H9 (cell line): ENCODE results near the gene CCDC157. TPM values are rescaled to one million over a fixed set of nuclear protein-coding genes. Genes with fewer than 3 reads are reported as not detected.

Experiments
- DNase-seq: peaks from one replicate; pipeline ENCODE4 v3.0.0-alpha.2; 2017
- H2AFZ ChIP-seq: one replicate; pipeline ENCODE4 v1.6.1; 2013; ENCODE audit warnings: mild to moderate bottlenecking, low read length, control low read depth, moderate library complexity
- H2AK5ac ChIP-seq: 2 replicates; pipeline ENCODE4 v1.6.1; 2013; ENCODE audit warnings: low read length, control low read depth, mixed read lengths; ENCODE audit not compliant: insufficient read length
- H2BK120ac ChIP-seq: one replicate; pipeline ENCODE4 v1.6.1; 2013; ENCODE audit warnings: low read depth, mild to moderate bottlenecking, low read length, control low read depth, inconsistent platforms; ENCODE audit not compliant: poor library complexity, severe bottlenecking
- H2BK12ac ChIP-seq: 2 replicates; pipeline ENCODE4 v1.6.1; 2013; ENCODE audit warnings: low read length, control low read depth, mixed read lengths, low read depth; ENCODE audit not compliant: insufficient read length
- H2BK15ac ChIP-seq: 2 replicates; pipeline ENCODE4 v1.6.1; 2013; ENCODE audit warnings: low read depth, low read length, control low read depth
- H2BK20ac ChIP-seq: one replicate; pipeline ENCODE4 v1.6.1; 2013; ENCODE audit warnings: low read depth, mild to moderate bottlenecking, low read length, control low read depth, inconsistent platforms; ENCODE audit not compliant: poor library complexity, severe bottlenecking
- H2BK5ac ChIP-seq: 2 replicates; pipeline ENCODE4 v1.6.1; 2013; ENCODE audit warnings: low read length, control low read depth, mixed read lengths; ENCODE audit not compliant: insufficient read length
- H3K14ac ChIP-seq: 2 replicates; pipeline ENCODE4 v1.6.1; 2013; ENCODE audit warnings: low read length, control low read depth; ENCODE audit not compliant: insufficient read depth
- H3K18ac ChIP-seq: 2 replicates; pipeline ENCODE4 v1.6.1; 2013; ENCODE audit warnings: low read depth, mild to moderate bottlenecking, mixed read lengths, low read length, control low read depth; ENCODE audit not compliant: insufficient read length
- H3K23ac ChIP-seq: 2 replicates; pipeline ENCODE4 v1.6.1; 2013; ENCODE audit warnings: low read length, control low read depth, mixed read lengths, low read depth; ENCODE audit not compliant: insufficient read length
- H3K23me2 ChIP-seq: 2 replicates; pipeline ENCODE4 v1.6.1; 2013; ENCODE audit warnings: low read depth, mild to moderate bottlenecking, mixed read lengths, low read length, control low read depth; ENCODE audit not compliant: insufficient read length, poor library complexity, severe bottlenecking
- H3K27ac ChIP-seq: 2 replicates; pipeline ENCODE4 v1.5.1; 2013; ENCODE audit warnings: low read length, control low read depth, mixed read lengths, low read depth; ENCODE audit not compliant: insufficient read length
- H3K27me3 ChIP-seq: 2 replicates; pipeline ENCODE4 v1.6.1; 2013; ENCODE audit warnings: low read length, control low read depth, inconsistent platforms; ENCODE audit not compliant: insufficient read depth
- H3K4ac ChIP-seq: 2 replicates; pipeline ENCODE4 v1.6.1; 2013; ENCODE audit warnings: low read depth, mild to moderate bottlenecking, control low read depth, inconsistent platforms, low read length, moderate library complexity
- H3K4me1 ChIP-seq: 2 replicates; pipeline ENCODE4 v1.6.1; 2013; ENCODE audit warnings: low read length, control low read depth, inconsistent platforms; ENCODE audit not compliant: insufficient read depth
- H3K4me2 ChIP-seq: 2 replicates; pipeline ENCODE4 v1.6.1; 2013; ENCODE audit warnings: low read length, control low read depth, mixed read lengths; ENCODE audit not compliant: insufficient read length, insufficient read depth
- H3K56ac ChIP-seq: 2 replicates; pipeline ENCODE4 v1.6.1; 2013; ENCODE audit warnings: low read depth, mild to moderate bottlenecking, mixed read lengths, low read length, control low read depth; ENCODE audit not compliant: insufficient read length
- H3K79me1 ChIP-seq: 2 replicates; pipeline ENCODE4 v1.6.1; 2013; ENCODE audit warnings: low read depth, mild to moderate bottlenecking, moderate library complexity, low read length, control low read depth, inconsistent platforms; ENCODE audit not compliant: insufficient read depth, poor library complexity, severe bottlenecking
- H3K79me2 ChIP-seq: 2 replicates; pipeline ENCODE4 v1.6.1; 2013; ENCODE audit warnings: low read length, control low read depth, inconsistent platforms; ENCODE audit not compliant: insufficient read depth
- H3K9ac ChIP-seq: 2 replicates; pipeline ENCODE4 v1.6.1; 2013; ENCODE audit warnings: low read length, control low read depth, mixed read lengths; ENCODE audit not compliant: insufficient read length; ENCODE audit errors: extremely low read depth
- H3K9me3 ChIP-seq: one replicate; pipeline ENCODE4 v1.6.1; 2013; ENCODE audit warnings: low read depth, low read length, inconsistent platforms; ENCODE audit not compliant: control insufficient read depth
- H3T11ph ChIP-seq: one replicate; pipeline ENCODE4 v1.6.1; 2013; ENCODE audit warnings: mild to moderate bottlenecking, low read length, control low read depth, inconsistent platforms
- H4K20me1 ChIP-seq: one replicate; pipeline ENCODE4 v1.6.1; 2013; ENCODE audit not compliant: control insufficient read depth, insufficient read length, insufficient read depth
- H4K5ac ChIP-seq: 2 replicates; pipeline ENCODE4 v1.6.1; 2013; ENCODE audit warnings: low read depth, mild to moderate bottlenecking, mixed read lengths, low read length, control low read depth; ENCODE audit not compliant: insufficient read length
- H4K8ac ChIP-seq: replicated peaks from 2 replicates; pipeline ENCODE4 v1.6.1; 2013; ENCODE audit warnings: low read length, control low read depth, mixed read lengths, low read depth; ENCODE audit not compliant: insufficient read length
- H4K91ac ChIP-seq: 2 replicates; pipeline ENCODE4 v1.6.1; 2013; ENCODE audit warnings: low read depth, mild to moderate bottlenecking, moderate library complexity, mixed read lengths, low read length, control low read depth; ENCODE audit not compliant: insufficient read length
- H3K27ac Mint-ChIP-seq, 3 experiments: 2 replicates in 2 of 3; 3 replicates in 1 of 3; pipeline ENCODE4 v1.8.0; 2020 to 2021; ENCODE audit warnings: mixed read lengths in 3 of 3, mild to moderate bottlenecking in 1 of 3, moderate library complexity in 1 of 3
- H3K27me3 Mint-ChIP-seq: 2 replicates; pipeline ENCODE4 v1.8.0; 2021; ENCODE audit warnings: low read depth, mild to moderate bottlenecking, moderate library complexity, mixed read lengths
- H3K36me3 Mint-ChIP-seq, 3 experiments: 2 replicates in 2 of 3; 3 replicates in 1 of 3; pipeline ENCODE4 v1.8.0; 2020 to 2021; ENCODE audit warnings: low read depth in 3 of 3, mixed read lengths in 3 of 3; ENCODE audit not compliant: insufficient read depth in 1 of 3
- H3K4me1 Mint-ChIP-seq, 2 experiments: 2 replicates each; pipeline ENCODE4 v1.8.0; 2020; ENCODE audit warnings: mixed read lengths in 2 of 2
- H3K4me3 Mint-ChIP-seq, 2 experiments: 2 replicates in 1 of 2; 3 replicates in 1 of 2; pipeline ENCODE4 v1.8.0; 2020 to 2021; ENCODE audit warnings: mild to moderate bottlenecking in 2 of 2, mixed read lengths in 2 of 2, moderate library complexity in 1 of 2
- H3K9me3 Mint-ChIP-seq, 2 experiments: 2 replicates in 1 of 2; 3 replicates in 1 of 2; pipeline ENCODE4 v1.8.0; 2020; ENCODE audit warnings: mild to moderate bottlenecking in 2 of 2, mixed read lengths in 2 of 2, moderate library complexity in 1 of 2
- WGBS: extraction: QIAGEN DNeasy Blood & Tissue Kit; methylation state at CpG from one replicate; pipeline ENCODE4 v1.1.7; 2013; ENCODE audit warnings: missing lambda C conversion rate, low lambda C conversion rate, mixed read lengths; ENCODE audit not compliant: insufficient read length; ENCODE audit errors: extremely low coverage; 5-methylcytosine and 5-hydroxymethylcytosine counted together
- total RNA-seq: library from RNA; stranded (reverse); gene quantifications from 2 replicates; pipeline ENCODE4 v1.2.1, GENCODE V29; 2021
- TF ChIP-seq, protein P1 (sequence below): fragments of 200-600 bp; sonication (generic); conservative IDR thresholded peaks from 3 replicates; pipeline ENCODE4 v1.8.0; 2021; ENCODE audit warnings: antibody characterized with exemption, mild to moderate bottlenecking

Gene CCDC157
- total RNA-seq, 1 experiment from 2014 or later = 4.3 TPM

DNA sequence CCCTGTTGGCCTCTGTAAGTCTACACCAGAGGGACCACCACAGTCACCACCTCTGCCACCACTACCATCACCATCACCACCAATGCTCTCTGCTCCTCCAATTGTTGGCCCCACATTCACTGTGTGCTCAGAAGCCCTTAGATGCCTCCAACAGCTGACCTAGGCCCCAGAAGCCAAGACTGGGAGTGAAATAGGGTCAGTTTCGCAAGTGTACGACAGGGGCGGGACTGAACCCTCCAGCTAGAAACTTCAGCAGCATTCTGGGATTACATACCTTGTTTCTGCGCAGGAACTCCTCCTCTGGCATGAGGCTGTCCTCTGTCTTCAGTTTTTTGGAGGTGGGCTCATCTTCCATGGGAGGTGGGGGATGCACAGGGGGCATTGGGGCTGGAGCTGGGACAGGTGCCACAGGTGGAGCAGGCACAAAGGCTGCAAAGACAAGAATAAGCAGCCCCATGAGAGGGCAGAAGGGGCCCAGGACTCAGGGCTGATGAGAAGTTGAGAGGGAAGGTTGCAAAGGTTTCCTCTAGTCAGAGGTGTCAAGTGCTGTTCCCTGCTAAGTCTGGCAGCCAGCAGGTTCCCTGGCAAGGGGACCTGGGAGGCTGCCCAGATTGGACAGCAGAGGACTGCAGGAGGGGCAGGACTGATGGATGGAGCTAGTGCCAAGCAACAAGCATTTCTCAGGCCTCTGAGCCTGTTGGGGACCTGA, 19.9 kb upstream of the CCDC157 start:
- WGBS = no CpG with 5 or more reads among the region's 4 CpGs
- DNase-seq = no peak

More for the DNA sequence above, 19.9 kb upstream of the CCDC157 start:
- Histone ChIP-seq H3K23ac (no peak overlapping the region), H3T11ph (no peak overlapping the region), H3K9ac (no peak overlapping the region), H2BK20ac (no peak overlapping the region), H3K79me2 (0 out of 2 replicates have a peak, but pooled peaks cover 2% of the 10 kb centered on the region), H2BK5ac (no peak overlapping the region), H3K23me2 (no peaks in the 10 kb centered on the region), H3K18ac (no peak overlapping the region), H2AK5ac (no peak overlapping the region), H4K8ac (no peak overlapping the region), H3K27me3 (no peaks in the 10 kb centered on the region), H3K79me1 (no peaks in the 10 kb centered on the region), H4K20me1 (no peaks in the 10 kb centered on the region), H4K91ac (no peak overlapping the region), H2BK15ac (no peak overlapping the region), H4K5ac (no peak overlapping the region), H3K27ac (no peak overlapping the region), H3K4me1 (no peaks in the 10 kb centered on the region), H3K56ac (no peak overlapping the region), H3K4ac (no peak overlapping the region), H3K4me2 (no peak overlapping the region), H2BK120ac (no peak overlapping the region), H2BK12ac (no peak overlapping the region), H3K14ac (no peak overlapping the region), H2AFZ (no peak overlapping the region), H3K9me3 (no peaks in the 10 kb centered on the region)
- Mint-ChIP-seq H3K27me3 (no peaks in the 10 kb centered on the region), H3K4me3 (no peak overlapping the region), H3K4me1 (no peaks in the 10 kb centered on the region), H3K9me3 (no peaks in the 10 kb centered on the region), H3K27ac (no peak overlapping the region; a peak in 1 of 7 replicates), H3K36me3 (peaks cover 68 to 99% (median 95%) of the 10 kb centered on the region in 3 experiments)
- TF ChIP-seq, protein P1, sequence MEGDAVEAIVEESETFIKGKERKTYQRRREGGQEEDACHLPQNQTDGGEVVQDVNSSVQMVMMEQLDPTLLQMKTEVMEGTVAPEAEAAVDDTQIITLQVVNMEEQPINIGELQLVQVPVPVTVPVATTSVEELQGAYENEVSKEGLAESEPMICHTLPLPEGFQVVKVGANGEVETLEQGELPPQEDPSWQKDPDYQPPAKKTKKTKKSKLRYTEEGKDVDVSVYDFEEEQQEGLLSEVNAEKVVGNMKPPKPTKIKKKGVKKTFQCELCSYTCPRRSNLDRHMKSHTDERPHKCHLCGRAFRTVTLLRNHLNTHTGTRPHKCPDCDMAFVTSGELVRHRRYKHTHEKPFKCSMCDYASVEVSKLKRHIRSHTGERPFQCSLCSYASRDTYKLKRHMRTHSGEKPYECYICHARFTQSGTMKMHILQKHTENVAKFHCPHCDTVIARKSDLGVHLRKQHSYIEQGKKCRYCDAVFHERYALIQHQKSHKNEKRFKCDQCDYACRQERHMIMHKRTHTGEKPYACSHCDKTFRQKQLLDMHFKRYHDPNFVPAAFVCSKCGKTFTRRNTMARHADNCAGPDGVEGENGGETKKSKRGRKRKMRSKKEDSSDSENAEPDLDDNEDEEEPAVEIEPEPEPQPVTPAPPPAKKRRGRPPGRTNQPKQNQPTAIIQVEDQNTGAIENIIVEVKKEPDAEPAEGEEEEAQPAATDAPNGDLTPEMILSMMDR = no peak
